ENCODE data around the gene VSIG10L2. TPM values are rescaled to one million over a fixed set of nuclear protein-coding genes. Genes with fewer than 3 reads are reported as not detected.

Gene VSIG10L2
- total RNA-seq, 6 donors from 2014 or later: 0.13 TPM; not detected in 5

GRCh38 chr11:125916683-125917347 lies 29.0 kb upstream of the VSIG10L2 start:
- no peaks in the 10 kb centered on the region for H3K27me3 ChIP-seq
- ATAC-seq (ENCODE audit: low FRiP score in 2 of 2): no peak
- TF ChIP-seq POLR2AphosphoS5 (IDR thresholded peaks at IDR 0.05) (no peak), EP300 (IDR thresholded peaks at IDR 0.05) (no peak), POLR2A (IDR thresholded peaks at IDR 0.05) (no peak), CTCF (IDR thresholded peaks at IDR 0.05) (no peak)

GRCh38 chr11:125918140-125918840 lies 27.6 kb upstream of the VSIG10L2 start:
- Histone ChIP-seq H3K9me3 (no peaks in the 10 kb centered on the region), H3K36me3 (no peaks in the 10 kb centered on the region), H3K4me3 (no peak overlapping the region), H3K27ac (no peak overlapping the region), H3K4me1 (no peaks in the 10 kb centered on the region), H3K27me3 (no peaks in the 10 kb centered on the region)
- DNase-seq: no peak
- 76 to 89% methylated on average over 12 to 13 of the region's 13 CpGs for WGBS, 2 donors
- TF ChIP-seq POLR2A (IDR thresholded peaks at IDR 0.05) (no peak), EP300 (IDR thresholded peaks at IDR 0.05) (no peak), CTCF (IDR thresholded peaks at IDR 0.05) (no peak), POLR2AphosphoS5 (IDR thresholded peaks at IDR 0.05) (no peak)
- no peak for ATAC-seq (ENCODE audit: low FRiP score in 2 of 2)

More at GRCh38 chr11:125916683-125917347, 29.0 kb upstream of the VSIG10L2 start:
- Histone ChIP-seq H3K36me3 (no peaks in the 10 kb centered on the region), H3K4me3 (no peak overlapping the region), H3K4me1 (no peaks in the 10 kb centered on the region), H3K27ac (no peak overlapping the region), H3K9me3 (no peaks in the 10 kb centered on the region)
- no peak for DNase-seq
- 76 to 84% methylated on average over 12 of the region's 12 CpGs for WGBS, 2 donors

- Histone ChIP-seq H3K36me3 (no peaks in the 10 kb centered on the region), H3K27ac (no peak overlapping the region), H3K27me3 (no peaks in the 10 kb centered on the region), H3K9me3 (no peaks in the 10 kb centered on the region), H3K4me3 (no peak overlapping the region), H3K4me1 (no peaks in the 10 kb centered on the region)
- 85% methylated on average over 9 of the region's 9 CpGs for WGBS, 2 donors
- ATAC-seq (ENCODE audit: low FRiP score in 2 of 2) (no peak), DNase-seq (no peak)
- TF ChIP-seq CTCF (IDR thresholded peaks at IDR 0.05): no peak
- TF ChIP-seq POLR2A (IDR thresholded peaks at IDR 0.05): no peak
- TF ChIP-seq POLR2AphosphoS5 (IDR thresholded peaks at IDR 0.05): no peak
Measured at GRCh38 chr11:125921042-125921441, 24.8 kb upstream of the VSIG10L2 start.

- no peaks in the 10 kb centered on the region for H3K4me1 ChIP-seq
- no peaks in the 10 kb centered on the region for H3K27me3 ChIP-seq
- no peak for ATAC-seq (ENCODE audit: low FRiP score in 2 of 2)
- no peaks in the 10 kb centered on the region for H3K9me3 ChIP-seq
- WGBS, 2 donors: 79 to 80% methylated on average over 3 of the region's 3 CpGs
- DNase-seq: no peak
- no peak overlapping the region for H3K27ac ChIP-seq
- TF ChIP-seq CTCF (IDR thresholded peaks at IDR 0.05) (no peak), POLR2AphosphoS5 (IDR thresholded peaks at IDR 0.05) (no peak), EP300 (IDR thresholded peaks at IDR 0.05) (no peak), POLR2A (IDR thresholded peaks at IDR 0.05) (no peak)
- no peak overlapping the region for H3K4me3 ChIP-seq
- no peaks in the 10 kb centered on the region for H3K36me3 ChIP-seq
Measured at GRCh38 chr11:125922156-125922555, 23.7 kb upstream of the VSIG10L2 start.

Data from upper lobe of left lung (tissue), 6 donors.